ENCODE data around the gene NRTN.

DNA sequence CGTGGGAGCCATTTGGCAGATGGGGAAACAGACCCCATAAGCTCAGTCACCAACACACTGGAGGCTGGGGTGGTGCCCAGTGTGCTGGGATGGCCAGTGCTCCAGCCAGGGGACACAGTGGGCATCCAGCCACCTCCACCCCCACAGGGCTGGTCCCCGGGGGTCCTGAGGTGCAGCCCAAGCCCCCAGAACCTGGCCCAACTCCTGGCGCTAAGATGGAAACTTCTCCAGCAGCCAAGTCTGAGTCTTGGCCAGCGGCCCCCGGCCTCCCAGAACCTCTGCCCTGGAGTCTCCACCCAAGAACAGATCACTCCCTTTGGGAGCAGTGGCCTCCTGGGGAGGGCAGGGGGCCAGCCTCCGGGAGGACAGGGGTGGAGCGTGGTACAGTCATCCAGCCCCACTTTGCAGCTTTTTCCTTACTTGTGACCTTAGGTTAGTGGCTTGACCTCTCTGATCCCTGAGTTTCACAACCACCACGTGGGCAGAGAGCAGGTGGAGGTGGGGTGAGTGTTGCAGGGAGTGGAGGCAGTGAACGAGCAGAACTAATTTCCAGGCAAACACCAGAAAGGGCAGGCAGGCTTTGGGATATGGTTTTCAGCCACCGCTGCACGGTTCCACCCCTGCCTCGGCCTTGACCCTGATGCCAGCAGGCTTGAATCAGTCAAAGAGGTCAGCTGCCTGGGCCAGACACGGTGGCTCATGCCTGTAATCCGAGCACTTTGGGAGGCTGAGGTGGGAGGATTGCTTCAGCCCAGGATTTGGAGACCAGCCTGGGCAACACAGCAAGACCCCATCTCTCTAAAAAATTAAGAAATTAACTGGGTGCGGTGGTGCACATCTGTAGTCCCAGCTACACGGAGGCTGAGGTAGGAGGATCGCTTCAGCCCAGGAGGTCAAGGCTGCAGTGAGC, 4.3 kb upstream of the NRTN start:
- TF ChIP-seq, protein P1, sequence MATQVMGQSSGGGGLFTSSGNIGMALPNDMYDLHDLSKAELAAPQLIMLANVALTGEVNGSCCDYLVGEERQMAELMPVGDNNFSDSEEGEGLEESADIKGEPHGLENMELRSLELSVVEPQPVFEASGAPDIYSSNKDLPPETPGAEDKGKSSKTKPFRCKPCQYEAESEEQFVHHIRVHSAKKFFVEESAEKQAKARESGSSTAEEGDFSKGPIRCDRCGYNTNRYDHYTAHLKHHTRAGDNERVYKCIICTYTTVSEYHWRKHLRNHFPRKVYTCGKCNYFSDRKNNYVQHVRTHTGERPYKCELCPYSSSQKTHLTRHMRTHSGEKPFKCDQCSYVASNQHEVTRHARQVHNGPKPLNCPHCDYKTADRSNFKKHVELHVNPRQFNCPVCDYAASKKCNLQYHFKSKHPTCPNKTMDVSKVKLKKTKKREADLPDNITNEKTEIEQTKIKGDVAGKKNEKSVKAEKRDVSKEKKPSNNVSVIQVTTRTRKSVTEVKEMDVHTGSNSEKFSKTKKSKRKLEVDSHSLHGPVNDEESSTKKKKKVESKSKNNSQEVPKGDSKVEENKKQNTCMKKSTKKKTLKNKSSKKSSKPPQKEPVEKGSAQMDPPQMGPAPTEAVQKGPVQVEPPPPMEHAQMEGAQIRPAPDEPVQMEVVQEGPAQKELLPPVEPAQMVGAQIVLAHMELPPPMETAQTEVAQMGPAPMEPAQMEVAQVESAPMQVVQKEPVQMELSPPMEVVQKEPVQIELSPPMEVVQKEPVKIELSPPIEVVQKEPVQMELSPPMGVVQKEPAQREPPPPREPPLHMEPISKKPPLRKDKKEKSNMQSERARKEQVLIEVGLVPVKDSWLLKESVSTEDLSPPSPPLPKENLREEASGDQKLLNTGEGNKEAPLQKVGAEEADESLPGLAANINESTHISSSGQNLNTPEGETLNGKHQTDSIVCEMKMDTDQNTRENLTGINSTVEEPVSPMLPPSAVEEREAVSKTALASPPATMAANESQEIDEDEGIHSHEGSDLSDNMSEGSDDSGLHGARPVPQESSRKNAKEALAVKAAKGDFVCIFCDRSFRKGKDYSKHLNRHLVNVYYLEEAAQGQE (IDR thresholded peaks at IDR 0.05; ENCODE audit: insufficient read depth in 1 of 2, low read depth in 2 of 2, low read length in 2 of 2), result no peak
- TF ChIP-seq SIN3A (IDR thresholded peaks at IDR 0.05; ENCODE audit: borderline replicate concordance, insufficient read depth, low read length), result no peak

All from PFSK-1 (cell line).